T47D (cell line): Measurements from ENCODE around the gene ATP12A.

Source experiments
- DNase-seq, 2 experiments: peaks; one replicate each; pipeline versions ENCODE4 v3.0.0 to v3.0.0-alpha.2; 2011 to 2012; ENCODE audit warnings: low read depth in 1 of 2, low spot score in 1 of 2
- JUND ChIP-seq: IDR thresholded peaks from 2 replicates; pipeline ENCODE4 v1.6.1; 2012; ENCODE audit warnings: low read depth
- in situ Hi-C: cut with HindIII; loops from 2 replicates; pipeline ENCODE4 v1.10.0; 2016; ENCODE audit warnings: low sequenced_read_pairs, low pct_unique_long_range_greater_than_20kb

ATP12A gene

GRCh38 chr13:24683351-24683750 lies 3.1 kb downstream of the ATP12A start:
- in situ Hi-C loops: no loop called here

DNA sequence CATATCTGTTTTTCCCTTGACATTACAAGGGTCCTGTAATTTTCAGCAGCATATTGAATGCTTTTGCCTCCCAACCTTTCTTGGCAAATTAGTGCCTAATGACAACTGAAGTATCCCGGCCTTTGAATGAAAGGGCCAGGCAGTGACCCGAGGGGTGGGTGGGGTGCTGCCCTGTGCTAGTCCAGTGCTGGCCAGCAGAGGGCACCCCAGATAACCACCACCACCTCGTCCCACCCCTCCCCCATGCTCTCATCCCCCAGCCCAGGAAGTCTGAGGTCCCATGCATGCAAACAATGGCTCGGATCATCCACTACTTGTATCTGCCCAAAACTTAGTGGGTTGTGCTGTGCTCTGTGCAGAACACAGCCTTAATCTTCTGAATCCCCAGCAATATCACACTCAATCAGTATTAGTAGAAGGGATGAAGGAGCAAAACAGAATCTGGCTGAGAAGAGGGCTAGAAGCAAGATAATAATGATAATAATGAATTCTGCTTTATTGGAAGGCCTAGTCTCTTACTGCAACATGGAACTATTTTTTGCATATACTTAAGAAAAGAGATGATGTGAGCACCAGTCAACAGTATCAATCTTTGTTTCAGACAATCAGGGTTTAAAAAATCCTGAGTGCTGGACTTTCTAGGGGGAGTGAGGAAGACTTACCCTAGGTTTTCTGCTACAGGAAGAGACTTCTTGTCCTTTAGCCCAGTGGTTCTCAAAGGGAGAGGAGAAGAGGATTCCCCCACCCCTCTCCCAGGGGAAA lies 3.8 kb downstream of the ATP12A start:
- in situ Hi-C loops: no loop called here
- no peak for TF ChIP-seq JUND

More at GRCh38 chr13:24683351-24683750, 3.1 kb downstream of the ATP12A start:
- DNase-seq: no peak
- TF ChIP-seq JUND: no peak

GRCh38 chr13:24684600-24684998 lies 4.4 kb downstream of the ATP12A start:
- in situ Hi-C loops: no loop called here
- peak in 1 of 2 experiments; percentile 10 for DNase-seq
- no peak for TF ChIP-seq JUND

More for the DNA sequence above, 3.8 kb downstream of the ATP12A start:
- DNase-seq: peak; percentile 27 to 45

- no peak for DNase-seq
- no peak for TF ChIP-seq JUND
- in situ Hi-C loops: no loop called here
Measured at GRCh38 chr13:24685314-24685713, 5.1 kb downstream of the ATP12A start.

DNA sequence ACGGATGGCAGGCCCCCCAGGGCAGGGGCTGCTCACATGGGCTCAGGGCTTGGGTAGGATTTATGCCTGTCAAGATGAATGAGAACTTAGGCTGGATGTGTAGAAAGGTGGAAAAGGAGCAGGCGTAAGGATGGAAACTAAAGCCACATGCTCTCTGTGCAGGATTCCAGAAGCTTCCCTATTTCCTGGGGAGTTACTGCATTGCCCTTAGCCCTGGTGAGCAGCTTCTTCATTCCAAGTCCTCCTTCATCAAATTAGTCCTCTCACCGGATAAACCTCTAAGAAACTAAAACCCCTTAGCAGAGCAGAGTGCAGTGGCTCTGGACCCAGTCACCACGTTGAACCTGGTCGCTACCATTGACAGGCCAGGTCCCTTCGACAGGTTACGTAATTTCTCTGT lies 7.4 kb downstream of the ATP12A start:
- no peak for DNase-seq
- in situ Hi-C loops: no loop called here
- TF ChIP-seq JUND: no peak

- no peak for TF ChIP-seq JUND
- no peak for DNase-seq
- in situ Hi-C loops: no loop called here
Measured at GRCh38 chr13:24688111-24688510, 7.9 kb downstream of the ATP12A start.

DNA sequence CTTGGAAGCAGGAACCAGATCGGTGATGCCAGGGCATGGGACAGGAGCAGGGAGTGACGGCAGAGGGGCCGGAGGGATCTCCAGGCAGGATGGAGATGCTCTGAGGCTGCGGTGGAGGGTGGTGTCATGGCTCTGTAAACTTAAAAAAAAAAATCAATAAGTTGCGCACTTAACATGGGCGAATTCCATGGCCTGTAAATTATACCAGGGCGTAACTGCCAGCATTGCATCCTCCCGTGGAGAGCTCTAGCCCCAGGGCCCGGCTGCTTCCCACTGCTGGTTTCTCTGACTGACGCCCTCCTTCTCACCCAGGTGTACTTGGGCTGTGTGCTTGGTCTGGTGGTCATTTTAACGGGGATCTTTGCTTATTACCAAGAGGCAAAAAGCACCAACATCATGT lies 8.7 kb downstream of the ATP12A start:
- no peak for DNase-seq
- no peak for TF ChIP-seq JUND
- in situ Hi-C loops: no loop called here

DNA sequence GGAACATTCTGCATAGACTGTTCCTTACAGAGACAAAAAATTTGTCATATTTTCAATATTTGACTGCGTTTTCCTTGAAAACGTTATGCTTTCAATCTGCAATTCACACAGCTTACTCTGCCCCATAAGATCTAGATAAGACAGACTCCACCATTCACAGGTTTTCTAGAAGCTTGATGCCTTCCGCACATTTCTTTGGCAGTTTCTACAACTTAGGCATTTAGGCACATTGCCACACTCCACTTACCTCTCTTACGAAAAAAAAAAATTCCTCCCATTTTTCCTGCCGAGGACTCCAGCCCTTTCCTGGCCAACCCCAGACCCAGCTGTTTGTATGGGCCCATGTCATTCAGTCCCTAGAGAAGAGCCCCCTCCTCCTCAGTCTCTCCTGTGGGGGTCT lies 11.2 kb downstream of the ATP12A start:
- no peak for DNase-seq
- in situ Hi-C loops: no loop called here
- TF ChIP-seq JUND: no peak

DNA sequence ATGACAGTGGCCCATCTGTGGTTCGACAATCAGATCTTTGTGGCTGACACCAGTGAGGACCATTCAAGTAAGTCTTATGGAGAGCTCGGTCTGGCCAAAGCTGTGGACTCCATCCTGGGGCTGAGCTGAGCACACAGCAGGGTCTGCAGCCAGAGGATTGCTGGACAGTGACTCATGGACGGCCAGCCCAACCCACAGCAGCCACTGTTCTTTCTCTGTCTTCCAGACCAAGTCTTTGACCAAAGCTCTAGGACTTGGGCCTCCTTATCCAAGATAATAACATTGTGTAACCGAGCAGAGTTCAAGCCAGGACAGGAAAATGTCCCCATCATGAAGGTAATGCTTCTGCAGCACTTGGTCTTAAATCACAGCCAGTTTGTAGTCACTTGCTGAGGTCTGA lies 12.4 kb downstream of the ATP12A start:
- in situ Hi-C loops: no loop called here
- DNase-seq: no peak
- no peak for TF ChIP-seq JUND

DNA sequence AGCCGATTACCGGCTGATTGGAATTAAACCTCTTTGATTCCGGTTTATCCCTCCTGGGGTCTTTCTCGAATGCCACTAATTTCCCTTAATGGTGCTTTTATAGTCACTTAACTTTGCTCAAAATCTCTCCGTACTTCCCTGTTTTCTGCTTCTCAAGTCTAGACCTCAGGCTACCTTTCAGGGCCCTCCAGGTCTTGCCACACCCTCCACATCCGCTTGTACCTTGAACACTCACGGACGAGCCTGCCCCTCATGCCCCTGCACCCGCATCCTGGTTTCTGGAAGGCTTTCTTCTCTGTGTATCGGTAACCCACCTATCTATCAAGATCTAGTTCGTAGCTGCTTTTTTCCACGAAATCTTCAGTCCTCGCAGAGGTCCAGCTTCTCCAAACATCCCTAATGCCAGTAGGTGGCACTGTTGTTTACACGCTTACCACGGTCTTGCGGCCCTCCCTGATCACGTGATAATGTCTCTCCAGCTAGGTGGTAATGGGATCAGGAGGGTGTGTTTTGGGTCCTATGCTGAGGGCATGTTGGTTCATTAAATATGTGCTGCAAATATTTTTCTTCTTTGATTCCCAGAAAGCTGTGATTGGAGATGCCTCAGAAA lies 13.8 kb downstream of the ATP12A start:
- in situ Hi-C loops: no loop called here
- DNase-seq: peak; percentile 65 to 69
- TF ChIP-seq JUND: no peak

DNA sequence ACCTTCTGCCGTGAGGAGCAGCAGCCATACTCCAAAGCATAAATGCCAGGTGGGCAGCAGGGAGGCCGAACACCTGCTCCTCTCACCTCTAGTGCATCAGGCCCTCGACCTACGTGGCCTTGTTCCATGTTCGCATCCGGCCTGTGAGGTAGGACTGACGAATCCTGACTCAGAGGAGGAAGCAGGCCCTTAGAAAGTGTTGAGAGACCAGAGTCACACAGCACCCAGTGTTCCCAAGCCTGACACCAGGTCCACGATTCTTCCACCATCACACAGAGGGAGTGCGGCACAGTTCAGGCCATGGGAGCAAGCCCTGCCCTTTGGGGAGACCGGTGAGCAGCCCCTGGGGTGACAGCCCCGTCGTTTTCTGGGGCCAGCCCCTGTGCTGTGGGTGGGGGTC lies 14.7 kb downstream of the ATP12A start:
- TF ChIP-seq JUND: no peak
- DNase-seq: no peak
- in situ Hi-C loops: no loop called here

DNA sequence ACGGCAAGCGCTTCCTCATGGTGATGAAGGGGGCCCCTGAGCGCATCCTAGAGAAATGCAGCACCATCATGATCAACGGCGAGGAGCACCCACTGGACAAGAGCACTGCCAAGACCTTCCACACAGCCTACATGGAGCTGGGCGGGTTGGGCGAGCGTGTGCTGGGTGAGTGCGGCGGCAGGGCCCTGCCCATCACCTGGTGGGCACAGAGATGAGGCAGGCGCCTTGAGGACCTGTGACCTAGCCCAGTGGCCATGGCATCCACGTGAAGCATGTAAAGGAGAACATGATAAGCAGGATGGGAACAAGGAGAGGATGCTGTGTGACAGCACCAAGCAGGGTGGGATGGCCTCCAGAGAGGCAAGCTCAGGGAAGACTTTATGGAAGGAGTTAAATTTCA lies 18.5 kb downstream of the ATP12A start:
- no peak for TF ChIP-seq JUND
- in situ Hi-C loops: no loop called here

GRCh38 chr13:24699541-24699940 lies 19.3 kb downstream of the ATP12A start:
- no peak for DNase-seq
- no peak for TF ChIP-seq JUND
- in situ Hi-C loops: no loop called here

More for the DNA sequence above, 18.5 kb downstream of the ATP12A start:
- no peak for DNase-seq
